Neural cell (in vitro differentiated cells): Measurements from ENCODE around the gene SERGEF. TPM values are rescaled to one million over a fixed set of nuclear protein-coding genes. Genes with fewer than 3 reads are reported as not detected.

Source experiments
- H2AFZ ChIP-seq: fragments of 200-600, 300-800 bp; sonication (generic), shearing (Covaris generic); 2 replicates; pipeline ENCODE4 v1.6.0; 2014; ENCODE audit warnings: low read depth, mild to moderate bottlenecking, antibody characterized with exemption, low read length, moderate library complexity
- H3F3A ChIP-seq: fragments of 200-600 bp; shearing (Covaris generic); 2 replicates; pipeline ENCODE4 v1.6.1; 2016; ENCODE audit warnings: mild to moderate bottlenecking, moderate library complexity, mixed read lengths, antibody characterized with exemption, low read length; ENCODE audit not compliant: insufficient read depth, poor library complexity, severe bottlenecking
- H3K27ac ChIP-seq: fragments of 200-600, 300-800 bp; sonication (generic), shearing (Covaris generic); 2 replicates; pipeline ENCODE4 v1.5.1; 2014; ENCODE audit warnings: mild to moderate bottlenecking, low read length, moderate library complexity
- H3K27me3 ChIP-seq: fragments of 300-800, 200-600 bp; sonication (generic), shearing (Covaris generic); 2 replicates; pipeline ENCODE4 v1.6.0; 2014; ENCODE audit warnings: mild to moderate bottlenecking, low read depth, low read length, moderate library complexity; ENCODE audit not compliant: insufficient read depth
- H3K36me3 ChIP-seq: fragments of 300-800, 200-600 bp; sonication (generic), shearing (Covaris generic); 2 replicates; pipeline ENCODE4 v1.5.1; 2014; ENCODE audit warnings: mild to moderate bottlenecking, antibody characterized with exemption, low read length, moderate library complexity; ENCODE audit not compliant: insufficient read depth
- H3K4me2 ChIP-seq: fragments of 300-800, 200-600 bp; sonication (generic), shearing (Covaris generic); 2 replicates; pipeline ENCODE4 v1.6.0; 2014; ENCODE audit warnings: mild to moderate bottlenecking, low read length
- H3K4me3 ChIP-seq: fragments of 300-800, 200-600 bp; sonication (generic), shearing (Covaris generic); 2 replicates; pipeline ENCODE4 v1.5.1; 2014; ENCODE audit warnings: mild to moderate bottlenecking, low read length, moderate library complexity
- H3K79me2 ChIP-seq: fragments of 200-600 bp; shearing (Covaris generic); replicated peaks from 2 replicates; pipeline ENCODE4 v1.6.0; 2014; ENCODE audit warnings: mild to moderate bottlenecking, low read length, moderate library complexity; ENCODE audit not compliant: insufficient read depth
- H3K9ac ChIP-seq: fragments of 300-800, 200-600 bp; sonication (generic), shearing (Covaris generic); 2 replicates; pipeline ENCODE4 v1.6.1; 2016; ENCODE audit warnings: mild to moderate bottlenecking, low read length, mixed read lengths
- H3K9me2 ChIP-seq: fragments of 200-600 bp; shearing (Covaris generic); 2 replicates; pipeline ENCODE4 v1.6.1; 2016; ENCODE audit warnings: mild to moderate bottlenecking, low read length, mixed read lengths; ENCODE audit not compliant: insufficient read depth
- H3K9me3 ChIP-seq: fragments of 200-600, 300-800 bp; sonication (generic), shearing (Covaris generic); 2 replicates; pipeline ENCODE4 v1.6.1; 2016; ENCODE audit warnings: mild to moderate bottlenecking, mixed run types, low read length, moderate library complexity, mixed read lengths
- H4K20me1 ChIP-seq: fragments of 200-600 bp; shearing (Covaris generic); 2 replicates; pipeline ENCODE4 v1.6.1; 2016; ENCODE audit warnings: mild to moderate bottlenecking, mixed run types; ENCODE audit not compliant: insufficient read depth
- EP300 ChIP-seq: fragments of 450-650 bp; conservative IDR thresholded peaks from 2 replicates; pipeline ENCODE4 v1.6.1; 2014; ENCODE audit warnings: antibody characterized with exemption, mild to moderate bottlenecking, moderate library complexity; ENCODE audit not compliant: poor library complexity, severe bottlenecking
- EZH2 ChIP-seq: fragments of 200-600, 300-800 bp; shearing (Covaris generic), sonication (generic); IDR thresholded peaks from 2 replicates; pipeline ENCODE4 v1.6.1; 2014; ENCODE audit warnings: antibody characterized with exemption, low read length, borderline replicate concordance, mild to moderate bottlenecking; ENCODE audit not compliant: insufficient read depth, poor library complexity, severe bottlenecking
- MXI1 ChIP-seq: fragments of 450-650 bp; conservative IDR thresholded peaks from 2 replicates; pipeline ENCODE4 v1.6.1; 2014; ENCODE audit warnings: antibody characterized with exemption, mild to moderate bottlenecking; ENCODE audit not compliant: poor library complexity, severe bottlenecking
- POLR2AphosphoS5 ChIP-seq: IDR thresholded peaks from 2 replicates; pipeline ENCODE4 v1.6.1; 2012
- RAD21 ChIP-seq: fragments of 450-650 bp; conservative IDR thresholded peaks from 2 replicates; pipeline ENCODE4 v1.6.1; 2014; ENCODE audit warnings: antibody characterized with exemption, mild to moderate bottlenecking, moderate library complexity
- REST ChIP-seq: IDR thresholded peaks from 2 replicates; pipeline ENCODE4 v1.6.1; 2012; ENCODE audit warnings: borderline replicate concordance
- SMC3 ChIP-seq: fragments of 450-650 bp; conservative IDR thresholded peaks from 2 replicates; pipeline ENCODE4 v1.6.1; 2014; ENCODE audit warnings: antibody characterized with exemption, mild to moderate bottlenecking, moderate library complexity; ENCODE audit not compliant: poor library complexity
- TAF1 ChIP-seq: IDR thresholded peaks from 2 replicates; pipeline ENCODE4 v1.6.1; 2012; ENCODE audit warnings: low read depth
- polyA plus RNA-seq: library from polyadenylated mRNA; depleted of rRNA; stranded (reverse); fragments of >200 nt; gene quantifications from 2 replicates; pipeline ENCODE4 v1.2.3, GENCODE V29; 2014
- TF ChIP-seq, protein P1 (sequence below): fragments of 450-650 bp; IDR thresholded peaks from 2 replicates; pipeline ENCODE4 v1.5.1; 2014; ENCODE audit warnings: antibody characterized with exemption, mild to moderate bottlenecking, moderate library complexity; ENCODE audit not compliant: poor library complexity, severe bottlenecking

Gene SERGEF
- polyA plus RNA-seq, 1 donor from 2014 or later, result 49.6 TPM

- peaks cover 6% of the 10 kb centered on the region for H3K36me3 ChIP-seq
- no peaks in the 10 kb centered on the region for H3K79me2 ChIP-seq
- no peak overlapping the region for H3K4me2 ChIP-seq
- H3K27ac ChIP-seq, result no peak overlapping the region
- TF ChIP-seq SMC3 (no peak), RAD21 (no peak), EZH2 (no peak), EP300 (no peak), REST (no peak), POLR2AphosphoS5 (no peak), TAF1 (no peak), MXI1 (no peak)
- TF ChIP-seq, protein P1, sequence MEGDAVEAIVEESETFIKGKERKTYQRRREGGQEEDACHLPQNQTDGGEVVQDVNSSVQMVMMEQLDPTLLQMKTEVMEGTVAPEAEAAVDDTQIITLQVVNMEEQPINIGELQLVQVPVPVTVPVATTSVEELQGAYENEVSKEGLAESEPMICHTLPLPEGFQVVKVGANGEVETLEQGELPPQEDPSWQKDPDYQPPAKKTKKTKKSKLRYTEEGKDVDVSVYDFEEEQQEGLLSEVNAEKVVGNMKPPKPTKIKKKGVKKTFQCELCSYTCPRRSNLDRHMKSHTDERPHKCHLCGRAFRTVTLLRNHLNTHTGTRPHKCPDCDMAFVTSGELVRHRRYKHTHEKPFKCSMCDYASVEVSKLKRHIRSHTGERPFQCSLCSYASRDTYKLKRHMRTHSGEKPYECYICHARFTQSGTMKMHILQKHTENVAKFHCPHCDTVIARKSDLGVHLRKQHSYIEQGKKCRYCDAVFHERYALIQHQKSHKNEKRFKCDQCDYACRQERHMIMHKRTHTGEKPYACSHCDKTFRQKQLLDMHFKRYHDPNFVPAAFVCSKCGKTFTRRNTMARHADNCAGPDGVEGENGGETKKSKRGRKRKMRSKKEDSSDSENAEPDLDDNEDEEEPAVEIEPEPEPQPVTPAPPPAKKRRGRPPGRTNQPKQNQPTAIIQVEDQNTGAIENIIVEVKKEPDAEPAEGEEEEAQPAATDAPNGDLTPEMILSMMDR, result no peak
- no peaks in the 10 kb centered on the region for H3K9me3 ChIP-seq
- no peaks in the 10 kb centered on the region for H4K20me1 ChIP-seq
- H2AFZ ChIP-seq, result no peak overlapping the region
- H3K9me2 ChIP-seq, result no peaks in the 10 kb centered on the region
- no peak overlapping the region for H3K4me3 ChIP-seq
- no peak overlapping the region for H3K9ac ChIP-seq
- H3K27me3 ChIP-seq, result no peaks in the 10 kb centered on the region
- no peaks in the 10 kb centered on the region for H3F3A ChIP-seq
These were observed 26.1 kb downstream of the SERGEF start for GRCh38 chr11:17986711-17987220.

DNA sequence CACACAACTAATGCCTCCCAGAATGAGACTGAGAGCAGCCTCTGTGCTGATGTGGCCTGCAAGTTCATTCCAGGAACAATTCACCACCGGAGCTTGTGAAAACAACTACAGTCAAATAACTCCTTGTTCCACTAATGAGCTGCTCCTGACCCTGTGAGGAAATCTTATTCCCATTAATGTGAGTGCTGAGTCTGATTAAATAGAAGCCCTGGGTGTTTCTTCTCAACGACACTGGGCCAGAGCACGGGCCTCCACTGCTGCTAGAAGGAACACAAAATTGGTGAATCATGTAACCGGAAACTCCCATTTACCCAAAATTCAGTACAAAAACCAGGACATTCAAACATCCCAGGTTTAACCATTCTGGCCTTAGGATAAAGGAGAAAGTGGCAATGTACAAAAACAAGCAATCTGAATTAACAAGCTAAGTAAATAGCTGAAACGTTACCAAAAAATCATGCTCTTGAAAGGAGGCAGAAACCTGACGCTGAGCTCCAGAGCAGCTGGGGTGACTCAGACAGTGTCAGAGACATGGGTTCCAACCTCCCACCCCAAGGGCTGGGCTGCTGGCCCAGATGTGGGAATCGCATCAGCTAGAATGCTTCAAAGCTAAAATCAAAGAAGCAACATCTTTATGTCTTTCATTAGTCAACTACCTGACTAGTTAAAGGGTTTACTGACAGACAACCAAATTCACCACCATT is 26.7 kb downstream of the SERGEF start:
- Histone ChIP-seq H3K9me3 (no peaks in the 10 kb centered on the region), H3K36me3 (peaks cover 6% of the 10 kb centered on the region), H2AFZ (no peak overlapping the region), H3K79me2 (no peaks in the 10 kb centered on the region), H3K9me2 (no peaks in the 10 kb centered on the region), H3K27ac (no peak overlapping the region), H3F3A (no peaks in the 10 kb centered on the region), H3K9ac (no peak overlapping the region), H3K27me3 (no peaks in the 10 kb centered on the region), H4K20me1 (no peaks in the 10 kb centered on the region), H3K4me3 (no peak overlapping the region), H3K4me2 (no peak overlapping the region)
- no peak for TF ChIP-seq RAD21
- no peak for TF ChIP-seq MXI1
- TF ChIP-seq SMC3, result no peak
- no peak for TF ChIP-seq TAF1
- no peak for TF ChIP-seq POLR2AphosphoS5
- no peak for TF ChIP-seq EP300
